Measurements from ENCODE around the gene YLPM1.

- TF ChIP-seq CTCF (conservative IDR thresholded peaks at IDR 0.05 in 1 of 2, IDR thresholded peaks at IDR 0.05 in 1 of 2; ENCODE audit: low read depth in 1 of 2, low read length in 2 of 2), result no peak
- TF ChIP-seq EZH2 (IDR thresholded peaks at IDR 0.05; ENCODE audit: low read length, missing control alignments), result no peak
Measured at GRCh38 chr14:74879427-74880182, 116.5 kb downstream of the YLPM1 start.
